ENCODE measurements around the gene UQCRC1. TPM values are rescaled to one million over a fixed set of nuclear protein-coding genes. Genes with fewer than 3 reads are reported as not detected.
A peak's percentile ranks its signal among the peaks of the same experiment; 100 is the strongest.

Gene UQCRC1
- total RNA-seq, 5 donors from 2014 or later (not counting 1 experiment from before 2014, with no cell fraction given): 93.0 to 109 (median 98.4) TPM

DNA sequence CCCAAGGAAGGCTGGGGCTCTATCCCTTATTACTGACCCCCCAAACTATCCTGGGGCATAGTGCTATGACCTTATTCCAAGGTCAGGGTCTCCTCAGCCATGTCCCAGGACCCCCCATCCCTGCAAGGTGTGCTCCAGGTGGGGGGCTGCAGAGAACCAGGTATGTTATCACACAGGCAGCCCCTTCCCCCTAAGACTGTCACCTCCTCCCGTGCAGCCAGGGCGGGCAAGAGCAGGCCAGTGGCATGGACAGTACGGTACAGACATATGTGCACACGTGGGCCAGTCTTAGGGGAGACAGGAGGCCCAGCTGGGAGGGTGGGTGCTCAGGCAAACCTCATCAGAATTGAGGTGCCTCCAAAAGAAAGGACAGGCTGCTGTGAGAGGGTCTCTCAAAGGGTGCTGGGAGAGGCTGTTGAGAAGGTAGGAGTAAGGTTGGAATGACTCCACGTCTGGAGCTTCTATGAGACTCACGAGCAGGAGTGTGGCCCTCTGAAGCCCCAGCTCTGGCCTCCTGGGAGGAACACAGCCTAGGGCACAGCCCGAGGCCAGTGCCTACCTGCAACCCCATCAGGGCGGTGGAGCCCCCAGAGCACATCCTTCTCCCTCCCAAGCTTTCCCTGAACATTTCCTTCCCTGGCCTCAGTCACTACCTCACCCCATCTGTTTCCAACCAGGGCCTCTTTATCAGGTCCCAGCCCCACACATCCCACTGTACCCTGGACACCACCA, 12.6 kb downstream of the UQCRC1 start:
- peaks cover 13 to 27% of the 10 kb centered on the region in 2 donors for H3K27me3 Mint-ChIP-seq
- H3K4me1 Mint-ChIP-seq: peaks cover 6 to 9% (median 6%) of the 10 kb centered on the region in 3 donors
- H3K4me3 Mint-ChIP-seq: no peak overlapping the region
- Histone ChIP-seq H3K36me3 (ENCODE audit: control insufficient read depth in 2 of 2, extremely low read depth in 1 of 2, insufficient read depth in 1 of 2, low read length in 1 of 2) (peaks cover 15 to 42% of the 10 kb centered on the region in 2 donors), H3K27me3 (replicated peaks in 1 of 2; ENCODE audit: control insufficient read depth in 2 of 2, extremely low read depth in 1 of 2, insufficient read depth in 2 of 2, low read length in 1 of 2) (peaks cover 0 to 44% of the 10 kb centered on the region in 2 experiments), H3K27ac (ENCODE audit: low read length) (no peak overlapping the region), H3K4me3 (ENCODE audit: control insufficient read depth in 1 of 2, extremely low read depth in 1 of 2, low read length in 1 of 2) (no peak overlapping the region), H3K4me1 (ENCODE audit: control insufficient read depth in 1 of 2, extremely low read depth in 1 of 2, insufficient read depth in 2 of 2, low read length in 2 of 2) (peaks cover 0 to 8% of the 10 kb centered on the region in 2 experiments), H3K9me3 (no peaks in the 10 kb centered on the region)
- peaks cover 21% of the 10 kb centered on the region for H3K36me3 Mint-ChIP-seq
- CTCF ChIA-PET: no interaction called here
- H3K27ac Mint-ChIP-seq: no peak overlapping the region
- DNase-seq (no peak), ATAC-seq (replicated peaks in 1 of 4) (no peak)
- WGBS (ENCODE audit: insufficient coverage): 93% methylated on average over 4 of the region's 8 CpGs
- POLR2A ChIA-PET: no interaction called here
- no peaks in the 10 kb centered on the region for H3K9me3 Mint-ChIP-seq

DNA sequence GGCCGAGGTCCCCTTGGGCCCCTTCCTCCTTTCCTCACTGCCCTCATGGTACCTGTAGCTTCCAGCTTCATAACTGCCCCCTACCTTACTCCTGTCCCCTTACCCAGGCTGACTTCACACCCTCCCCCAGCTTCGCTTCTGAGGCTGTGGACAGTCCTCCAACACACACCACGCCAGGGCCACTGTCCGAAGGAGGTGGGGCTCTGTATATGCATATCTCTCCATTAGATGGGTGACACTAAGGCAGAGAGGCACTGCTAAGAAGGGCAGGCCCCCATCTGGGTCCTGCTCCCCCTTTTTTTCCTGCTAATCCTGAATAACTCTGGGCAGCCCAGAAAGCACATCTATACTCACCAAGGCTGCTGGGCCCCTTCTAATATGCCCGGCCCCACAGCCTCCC, 13.3 kb downstream of the UQCRC1 start:
- peaks cover 21% of the 10 kb centered on the region for H3K36me3 Mint-ChIP-seq
- POLR2A ChIA-PET: no interaction called here
- no peak overlapping the region for H3K27ac Mint-ChIP-seq
- CTCF ChIA-PET: no interaction called here
- H3K4me1 ChIP-seq (ENCODE audit: control insufficient read depth in 1 of 2, extremely low read depth in 1 of 2, insufficient read depth in 2 of 2, low read length in 2 of 2): peaks cover 0 to 8% of the 10 kb centered on the region in 2 experiments
- ATAC-seq (replicated peaks in 1 of 4): no peak
- peaks cover 6 to 9% (median 6%) of the 10 kb centered on the region in 3 donors for H3K4me1 Mint-ChIP-seq
- no peak overlapping the region for H3K27ac ChIP-seq (ENCODE audit: low read length)
- 71% methylated on average over 3 of the region's 5 CpGs for WGBS (ENCODE audit: insufficient coverage)
- no peaks in the 10 kb centered on the region for H3K9me3 Mint-ChIP-seq
- H3K4me3 ChIP-seq (ENCODE audit: control insufficient read depth in 1 of 2, extremely low read depth in 1 of 2, low read length in 1 of 2): no peak overlapping the region
- DNase-seq: no peak
- H3K9me3 ChIP-seq: no peaks in the 10 kb centered on the region
- H3K27me3 Mint-ChIP-seq: peaks cover 15 to 31% of the 10 kb centered on the region in 2 donors
- peak overlapping the region in 1 of 3 donors; percentile 43 for H3K4me3 Mint-ChIP-seq
- peaks cover 0 to 50% of the 10 kb centered on the region in 2 experiments for H3K27me3 ChIP-seq (replicated peaks in 1 of 2; ENCODE audit: control insufficient read depth in 2 of 2, extremely low read depth in 1 of 2, insufficient read depth in 2 of 2, low read length in 1 of 2)
- H3K36me3 ChIP-seq (ENCODE audit: control insufficient read depth in 2 of 2, extremely low read depth in 1 of 2, insufficient read depth in 1 of 2, low read length in 1 of 2): peaks cover 10 to 36% of the 10 kb centered on the region in 2 donors

DNA sequence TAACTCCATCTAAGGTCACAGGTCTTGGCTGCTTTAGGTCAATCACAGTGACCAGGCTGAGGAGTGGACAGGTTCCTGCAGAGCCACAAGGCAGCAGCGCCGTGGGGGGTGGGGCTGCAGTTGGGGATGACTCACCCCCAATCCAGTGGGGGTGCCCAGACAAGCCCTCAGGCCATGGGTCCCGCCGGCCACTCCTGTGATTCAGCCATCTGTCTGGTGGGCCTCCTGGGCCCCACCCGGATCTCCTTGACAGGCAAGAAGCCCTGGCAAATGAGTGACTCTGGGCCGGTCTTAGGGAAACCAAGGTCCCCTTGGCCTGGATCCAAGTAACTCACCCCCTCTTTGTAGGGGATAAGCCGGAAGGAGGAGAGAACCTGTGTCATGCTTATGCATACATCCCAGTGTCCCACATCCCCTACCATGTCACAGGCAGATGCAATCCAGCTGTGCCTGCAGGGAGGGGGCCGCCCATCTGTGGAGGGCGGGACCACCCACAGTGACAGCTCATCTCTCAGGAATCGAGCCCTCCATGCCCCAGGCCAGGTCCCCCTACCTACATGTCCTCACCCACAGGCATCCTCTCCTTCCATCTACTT, 13.8 kb downstream of the UQCRC1 start:
- Histone ChIP-seq H3K36me3 (ENCODE audit: control insufficient read depth in 2 of 2, extremely low read depth in 1 of 2, insufficient read depth in 1 of 2, low read length in 1 of 2) (peaks cover 10 to 31% of the 10 kb centered on the region in 2 donors), H3K27me3 (replicated peaks in 1 of 2; ENCODE audit: control insufficient read depth in 2 of 2, extremely low read depth in 1 of 2, insufficient read depth in 2 of 2, low read length in 1 of 2) (peaks cover 0 to 54% of the 10 kb centered on the region in 2 experiments), H3K4me3 (ENCODE audit: control insufficient read depth in 1 of 2, extremely low read depth in 1 of 2, low read length in 1 of 2) (no peak overlapping the region), H3K9me3 (no peaks in the 10 kb centered on the region), H3K4me1 (ENCODE audit: control insufficient read depth in 1 of 2, extremely low read depth in 1 of 2, insufficient read depth in 2 of 2, low read length in 2 of 2) (peaks cover 0 to 8% of the 10 kb centered on the region in 2 experiments), H3K27ac (ENCODE audit: low read length) (no peak overlapping the region)
- ChIA-PET CTCF (no interaction called here), POLR2A (no interaction called here)
- H3K27ac Mint-ChIP-seq: no peak overlapping the region
- peaks cover 17% of the 10 kb centered on the region for H3K36me3 Mint-ChIP-seq
- H3K4me3 Mint-ChIP-seq: peak overlapping the region in 1 of 3 donors; percentile 43
- DNase-seq: no peak
- peaks cover 6 to 9% (median 6%) of the 10 kb centered on the region in 3 donors for H3K4me1 Mint-ChIP-seq
- no peaks in the 10 kb centered on the region for H3K9me3 Mint-ChIP-seq
- peak in 1 of 4 experiments; percentile 12 for ATAC-seq (replicated peaks in 1 of 4)
- WGBS (ENCODE audit: insufficient coverage): 60% methylated on average over 3 of the region's 10 CpGs
- peaks cover 20 to 35% of the 10 kb centered on the region in 2 donors for H3K27me3 Mint-ChIP-seq

DNA sequence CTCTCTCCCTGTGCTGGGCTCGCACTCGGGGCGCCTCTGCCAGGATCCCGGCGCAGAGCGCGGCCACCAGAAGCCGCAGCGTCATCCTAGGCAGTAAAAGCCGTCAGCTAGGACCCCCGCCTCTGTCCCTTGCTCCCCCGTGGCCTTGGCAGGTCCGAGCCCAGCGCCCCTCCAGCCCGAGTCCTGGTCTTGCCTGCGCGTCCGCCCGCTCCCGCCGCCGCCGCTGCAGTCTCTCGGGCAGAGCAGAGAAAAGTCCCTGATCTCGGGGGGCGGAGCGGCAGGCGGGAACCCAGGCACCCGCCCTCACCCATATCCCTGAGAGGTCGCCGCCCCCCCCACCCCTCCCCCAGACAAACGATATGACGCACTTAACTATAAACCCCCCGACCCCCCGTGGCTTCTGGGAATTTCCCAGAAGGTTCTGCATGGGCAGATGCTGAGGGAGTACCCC, 14.3 kb downstream of the UQCRC1 start, which contains the start of gene COL7A1:
Gene COL7A1, minus strand, starts transcription at position 255 of the 451 bp plus-strand sequence. Its CDS starts 170 bp downstream, at position 85.
- WGBS (ENCODE audit: insufficient coverage): 8% methylated on average over 27 of the region's 35 CpGs
- Mint-ChIP-seq H3K9me3 (no peaks in the 10 kb centered on the region), H3K4me3 (peak within 1 kb of the TSS in 1 of 3 donors; percentile 58), H3K4me1 (peaks cover 6 to 9% (median 6%) of the 10 kb centered on the region in 3 donors), H3K36me3 (peaks cover 12% of the 10 kb centered on the region), H3K27me3 (peaks cover 22 to 38% of the 10 kb centered on the region in 2 donors), H3K27ac (no peak within 1 kb of the TSS)
- ChIA-PET CTCF (no interaction called here), POLR2A (no interaction called here)
- peaks cover 0 to 8% of the 10 kb centered on the region in 2 experiments for H3K4me1 ChIP-seq (ENCODE audit: control insufficient read depth in 1 of 2, extremely low read depth in 1 of 2, insufficient read depth in 2 of 2, low read length in 2 of 2)
- peaks cover 8 to 25% of the 10 kb centered on the region in 2 donors for H3K36me3 ChIP-seq (ENCODE audit: control insufficient read depth in 2 of 2, extremely low read depth in 1 of 2, insufficient read depth in 1 of 2, low read length in 1 of 2)
- ATAC-seq (replicated peaks in 1 of 4): peak in 1 of 4 experiments; percentile 60
- peak in 8 of 35 experiments; percentile 5 to 44 (median 16) for DNase-seq
- H3K9me3 ChIP-seq: no peaks in the 10 kb centered on the region
- H3K27ac ChIP-seq (ENCODE audit: low read length): no peak within 1 kb of the TSS
- H3K27me3 ChIP-seq (replicated peaks in 1 of 2; ENCODE audit: control insufficient read depth in 2 of 2, extremely low read depth in 1 of 2, insufficient read depth in 2 of 2, low read length in 1 of 2): peaks cover 0 to 59% of the 10 kb centered on the region in 2 experiments
- H3K4me3 ChIP-seq (ENCODE audit: control insufficient read depth in 1 of 2, extremely low read depth in 1 of 2, low read length in 1 of 2): no peak within 1 kb of the TSS

DNA sequence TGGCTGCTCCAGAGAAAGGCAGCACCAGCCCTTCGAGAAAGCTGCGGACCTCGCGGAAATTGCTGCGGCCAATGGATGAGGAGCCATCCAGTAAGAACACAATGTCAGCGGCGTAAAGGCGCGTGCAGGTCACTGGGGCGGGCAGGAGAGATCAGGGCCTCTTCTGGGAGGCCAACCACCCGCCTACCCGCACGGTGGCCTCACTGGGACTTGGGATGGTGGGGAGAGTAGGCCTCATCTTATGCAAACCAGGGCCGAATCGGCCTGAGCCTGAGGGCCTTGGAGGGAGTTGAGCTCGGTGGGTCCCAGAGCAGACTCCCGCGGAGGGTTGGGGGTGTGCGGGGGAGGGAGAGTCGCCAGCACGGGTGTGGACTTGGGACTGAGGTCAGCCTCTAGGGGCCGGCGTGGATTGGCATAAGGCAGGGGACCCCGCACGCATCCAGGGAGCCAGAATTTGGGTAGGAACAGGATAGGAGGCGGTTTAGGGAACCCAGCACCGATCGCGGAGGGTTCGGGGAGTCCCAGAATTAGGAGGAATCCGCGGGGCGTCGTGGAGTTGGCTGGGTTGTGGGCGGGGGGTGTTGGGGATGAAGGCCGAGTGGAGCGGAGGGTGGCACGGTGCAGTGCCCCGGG, 14.9 kb downstream of the UQCRC1 start:
- Mint-ChIP-seq H3K36me3 (peaks cover 6% of the 10 kb centered on the region), H3K4me1 (peaks cover 6 to 9% (median 6%) of the 10 kb centered on the region in 3 donors), H3K27ac (no peak overlapping the region), H3K27me3 (peaks cover 27 to 43% of the 10 kb centered on the region in 2 donors), H3K9me3 (no peaks in the 10 kb centered on the region), H3K4me3 (peak overlapping the region in 1 of 3 donors; percentile 58)
- CTCF ChIA-PET: no interaction called here
- no peak for DNase-seq
- no peak overlapping the region for H3K4me3 ChIP-seq (ENCODE audit: control insufficient read depth in 1 of 2, extremely low read depth in 1 of 2, low read length in 1 of 2)
- no peak overlapping the region for H3K27ac ChIP-seq (ENCODE audit: low read length)
- H3K36me3 ChIP-seq (ENCODE audit: control insufficient read depth in 2 of 2, extremely low read depth in 1 of 2, insufficient read depth in 1 of 2, low read length in 1 of 2): peaks cover 8 to 21% of the 10 kb centered on the region in 2 donors
- peaks cover 0 to 64% of the 10 kb centered on the region in 2 experiments for H3K27me3 ChIP-seq (replicated peaks in 1 of 2; ENCODE audit: control insufficient read depth in 2 of 2, extremely low read depth in 1 of 2, insufficient read depth in 2 of 2, low read length in 1 of 2)
- no peaks in the 10 kb centered on the region for H3K9me3 ChIP-seq
- peaks cover 0 to 8% of the 10 kb centered on the region in 2 experiments for H3K4me1 ChIP-seq (ENCODE audit: control insufficient read depth in 1 of 2, extremely low read depth in 1 of 2, insufficient read depth in 2 of 2, low read length in 2 of 2)
- POLR2A ChIA-PET: no interaction called here
- WGBS (ENCODE audit: insufficient coverage): 43% methylated on average over 39 of the region's 39 CpGs
- ATAC-seq (replicated peaks in 1 of 4): peak in 1 of 4 experiments; percentile 4

DNA sequence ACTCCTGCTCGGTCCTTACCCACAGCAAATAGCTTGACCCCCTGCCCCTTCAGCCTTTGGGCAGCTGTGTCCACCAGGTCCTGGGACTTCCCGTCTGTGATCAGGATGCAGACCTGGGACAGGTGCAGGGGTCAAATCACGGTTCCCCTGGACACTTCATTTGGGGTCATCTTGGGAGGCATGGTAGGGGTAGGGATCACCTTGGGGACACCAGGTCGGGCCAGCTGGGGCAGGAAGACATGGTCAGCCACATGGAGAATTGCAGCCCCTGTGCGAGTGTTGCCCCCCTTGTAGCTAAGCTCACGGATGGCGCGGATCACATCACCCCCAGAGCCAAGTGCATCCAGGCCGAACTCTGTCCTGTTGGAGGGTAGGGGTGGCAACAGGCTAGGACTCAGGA, 16.1 kb downstream of the UQCRC1 start:
- peaks cover 36 to 53% of the 10 kb centered on the region in 2 donors for H3K27me3 Mint-ChIP-seq
- DNase-seq: no peak
- CTCF ChIA-PET: no interaction called here

More for the DNA sequence above, 16.1 kb downstream of the UQCRC1 start:
- H3K4me1 ChIP-seq (ENCODE audit: control insufficient read depth in 1 of 2, extremely low read depth in 1 of 2, insufficient read depth in 2 of 2, low read length in 2 of 2): peaks cover 0 to 8% of the 10 kb centered on the region in 2 experiments
- Mint-ChIP-seq H3K4me1 (peaks cover 6 to 9% (median 6%) of the 10 kb centered on the region in 3 donors), H3K27ac (no peak overlapping the region), H3K9me3 (no peaks in the 10 kb centered on the region), H3K4me3 (no peak overlapping the region), H3K36me3 (no peaks in the 10 kb centered on the region)
- peaks cover 0 to 9% of the 10 kb centered on the region in 2 donors for H3K36me3 ChIP-seq (ENCODE audit: control insufficient read depth in 2 of 2, extremely low read depth in 1 of 2, insufficient read depth in 1 of 2, low read length in 1 of 2)
- H3K27ac ChIP-seq (ENCODE audit: low read length): no peak overlapping the region
- ATAC-seq (replicated peaks in 1 of 4): no peak
- no peak overlapping the region for H3K4me3 ChIP-seq (ENCODE audit: control insufficient read depth in 1 of 2, extremely low read depth in 1 of 2, low read length in 1 of 2)
- peaks cover 0 to 75% of the 10 kb centered on the region in 2 experiments for H3K27me3 ChIP-seq (replicated peaks in 1 of 2; ENCODE audit: control insufficient read depth in 2 of 2, extremely low read depth in 1 of 2, insufficient read depth in 2 of 2, low read length in 1 of 2)
- 79% methylated on average over 2 of the region's 9 CpGs for WGBS (ENCODE audit: insufficient coverage)
- POLR2A ChIA-PET: interaction anchor here in 1 of 2 donors (0.5 kb wide), 1 partner anchor 9 kb away, joined by 8 read pairs; no protein-coding TSS in a partner anchor
- H3K9me3 ChIP-seq: no peaks in the 10 kb centered on the region

Data from T-cell (primary cell).